Endothelial cell of umbilical vein (primary cell): ENCODE data around the gene SERPINB2. TPM values are rescaled to one million over a fixed set of nuclear protein-coding genes. Genes with fewer than 3 reads are reported as not detected.

Experiments
- BruUV-seq: library from RNA; stranded (reverse); fragments of 400-500 nt; replicated peaks from 2 replicates; lab custom pipeline; 2021; lab: Mats Ljungman, UMichigan
- CTCF ChIA-PET: fragments of 300-600, 350-600 bp; sonication (Branson Sonifier 250); formaldehyde crosslinking; loops from one replicate; lab custom pipeline; 2021; ENCODE audit warnings: antibody characterized with exemption, inconsistent platforms; lab: Charles Lee
- POLR2A ChIA-PET: fragments of 300-600, 350-600 bp; sonication (Branson Sonifier 250); formaldehyde crosslinking; loops from one replicate; lab custom pipeline; 2021; ENCODE audit warnings: antibody characterized with exemption, inconsistent platforms; lab: Charles Lee
- DNase-seq: peaks from one replicate; pipeline ENCODE4 v3.0.0-alpha.2; 2011; ENCODE audit warnings: low read depth, low spot score
- FAIRE-seq: peaks from 2 replicates; lab custom pipeline; 2011; peaks lifted over from hg19 to GRCh38; lab: Jason Lieb, UNC
- H2AFZ ChIP-seq: 2 replicates; pipeline ENCODE4 v1.6.0; 2012; ENCODE audit warnings: low read depth, low read length, control low read depth, inconsistent platforms
- H3K27ac ChIP-seq: 2 replicates; pipeline ENCODE4 v1.5.1; 2011; ENCODE audit warnings: low read depth, mild to moderate bottlenecking, control low read depth, low read length, moderate library complexity; ENCODE audit not compliant: insufficient read depth
- H3K27me3 ChIP-seq, 2 experiments: 2 replicates each; pipeline versions ENCODE4 v1.6.0 to v1.6.1; 2011; ENCODE audit warnings: low read length in 2 of 2, mixed read lengths in 1 of 2; ENCODE audit not compliant: control insufficient read depth in 2 of 2, insufficient read depth in 2 of 2
- H3K36me3 ChIP-seq, 2 experiments: 2 replicates in 1 of 2; 3 replicates in 1 of 2; pipeline ENCODE4 v1.5.1; 2011; ENCODE audit warnings: low read length in 2 of 2, mild to moderate bottlenecking in 1 of 2, moderate library complexity in 1 of 2; ENCODE audit not compliant: control insufficient read depth in 2 of 2, insufficient read depth in 2 of 2; ENCODE audit errors: extremely low read depth in 1 of 2
- H3K4me1 ChIP-seq: 3 replicates; pipeline ENCODE4 v1.5.1; 2011; ENCODE audit warnings: mild to moderate bottlenecking, low read length; ENCODE audit not compliant: control insufficient read depth, insufficient read depth; ENCODE audit errors: extremely low read depth
- H3K4me2 ChIP-seq: 2 replicates; pipeline ENCODE4 v1.6.1; 2011; ENCODE audit warnings: low read length, control low read depth, mixed read lengths; ENCODE audit not compliant: insufficient read depth
- H3K4me3 ChIP-seq, 3 experiments: fragments of 200-600 bp in 1 of 3; sonication (generic), shearing (Covaris generic) in 1 of 3; replicated peaks in 1 of 3; 2 replicates each; pipeline ENCODE4 v1.5.1; 2011 to 2016; ENCODE audit warnings: control low read depth in 3 of 3, low read length in 3 of 3, mild to moderate bottlenecking in 2 of 3, inconsistent platforms in 1 of 3, low read depth in 1 of 3, moderate library complexity in 1 of 3; ENCODE audit not compliant: insufficient read depth in 1 of 3
- H3K79me2 ChIP-seq: 2 replicates; pipeline ENCODE4 v1.6.0; 2012; ENCODE audit warnings: low read length, inconsistent platforms; ENCODE audit not compliant: control insufficient read depth, insufficient read depth
- H3K9ac ChIP-seq: replicated peaks from 2 replicates; pipeline ENCODE3; 2011; ENCODE audit warnings: low read length, control low read depth; ENCODE audit not compliant: insufficient read depth; ENCODE audit errors: extremely low read depth
- H3K9me1 ChIP-seq: replicated peaks from 3 replicates; pipeline ENCODE4 v1.6.0; 2011; ENCODE audit warnings: mild to moderate bottlenecking, low read length; ENCODE audit not compliant: control insufficient read depth, insufficient read depth; ENCODE audit errors: extremely low read depth
- H3K9me3 ChIP-seq: replicated peaks from 2 replicates; pipeline ENCODE4 v1.5.1; 2012; ENCODE audit warnings: low read length, inconsistent platforms; ENCODE audit not compliant: control insufficient read depth, insufficient read depth
- H4K20me1 ChIP-seq: replicated peaks from 2 replicates; pipeline ENCODE3; 2011; ENCODE audit warnings: mild to moderate bottlenecking, low read length; ENCODE audit not compliant: control insufficient read depth, insufficient read depth; ENCODE audit errors: extremely low read depth
- CTCF ChIP-seq, 2 donors: IDR thresholded peaks; 1 replicate in 1 of 2; 2 replicates in 1 of 2; pipeline ENCODE4 v1.5.1; 2011; ENCODE audit warnings: low read length in 2 of 2, mild to moderate bottlenecking in 2 of 2, moderate library complexity in 2 of 2, control low read depth in 1 of 2, inconsistent platforms in 1 of 2, low read depth in 1 of 2; ENCODE audit not compliant: insufficient read depth in 1 of 2; ENCODE audit errors: extremely low read depth in 1 of 2
- EZH2 ChIP-seq: IDR thresholded peaks from 2 replicates; pipeline ENCODE4 v1.6.1; 2012; ENCODE audit warnings: borderline replicate concordance, low read depth, mild to moderate bottlenecking, moderate library complexity, low read length, inconsistent platforms; ENCODE audit not compliant: severe bottlenecking
- GATA2 ChIP-seq: IDR thresholded peaks from 2 replicates; pipeline ENCODE4 v1.7.0; 2011; ENCODE audit warnings: low read depth, mild to moderate bottlenecking, moderate library complexity, mixed read lengths, low read length; ENCODE audit not compliant: insufficient read length, insufficient read depth
- MYC ChIP-seq: IDR thresholded peaks from one replicate; pipeline ENCODE4 v1.6.1; 2011; ENCODE audit warnings: mild to moderate bottlenecking, low read depth, low read length
- POLR2A ChIP-seq: IDR thresholded peaks from 2 replicates; pipeline ENCODE4 v1.6.1; 2012; ENCODE audit warnings: low read depth, mild to moderate bottlenecking, control low read depth, low read length
- POLR2AphosphoS5 ChIP-seq: IDR thresholded peaks from 2 replicates; pipeline ENCODE4 v1.6.1; 2012; ENCODE audit warnings: low read depth, mild to moderate bottlenecking, control low read depth, low read length, moderate library complexity; ENCODE audit not compliant: insufficient read depth
- dilution Hi-C: fragments of 300-500 bp; cut with MboI; formaldehyde crosslinking; loops from one replicate; pipeline ENCODE4 v1.15.0; 2019; ENCODE audit warnings: low sequenced_read_pairs; ENCODE audit not compliant: extremely low pct_ligation_motif_present
- intact Hi-C: fragments of 100-400 bp; cut with micrococcal nuclease; formaldehyde crosslinking; loops from one replicate; pipeline ENCODE4 v1.10.0; 2022
- polyA plus RNA-seq, 4 experiments: library from polyadenylated mRNA; depleted of rRNA in 3 of 4; stranded (reverse) in 3 of 4; unstranded in 1 of 4; fragments of >200 nt; gene quantifications; 2 replicates each; pipeline versions ENCODE4 v1.2.1 to v1.2.3, GENCODE V29; 2011 to 2012; ENCODE audit warnings: missing spikeins in 1 of 4
- total RNA-seq: library from RNA; stranded (reverse); gene quantifications from 2 replicates; pipeline ENCODE4 v1.2.3, GENCODE V29; 2021

SERPINB2 gene
- total and polyA plus RNA-seq, 2 donors (not counting 3 experiments of a cell fraction or from before 2014, with no cell fraction given): 0.24 to 2.5 TPM

GRCh38 chr18:63905361-63905760 is 17.9 kb downstream of the SERPINB2 start:
- intact Hi-C loops (no loop called here), dilution Hi-C loops (no loop called here)
- Histone ChIP-seq H3K79me2 (no peaks in the 10 kb centered on the region), H3K4me3 (no peak overlapping the region), H3K9me1 (no peaks in the 10 kb centered on the region), H4K20me1 (no peaks in the 10 kb centered on the region), H3K27me3 (peaks cover 0 to 5% of the 10 kb centered on the region in 2 experiments), H3K9me3 (no peaks in the 10 kb centered on the region), H3K36me3 (no peaks in the 10 kb centered on the region), H3K4me1 (no peaks in the 10 kb centered on the region), H3K9ac (no peak overlapping the region), H3K4me2 (no peak overlapping the region), H2AFZ (no peak overlapping the region), H3K27ac (no peak overlapping the region)
- POLR2A ChIA-PET: no interaction called here
- no peak for DNase-seq
- CTCF ChIA-PET: no interaction called here
- TF ChIP-seq EZH2 (no peak), CTCF (IDR thresholded peaks at IDR 0.05; ENCODE audit: extremely low read depth in 1 of 2, insufficient read depth in 1 of 2, low read depth in 1 of 2, low read length in 2 of 2) (no peak), POLR2A (no peak)
- FAIRE-seq: no peak
- BruUV-seq: no TSS peak

GRCh38 chr18:63906056-63906455 is 18.6 kb downstream of the SERPINB2 start:
- Histone ChIP-seq H3K27me3 (peaks cover 0 to 5% of the 10 kb centered on the region in 2 experiments), H3K4me2 (no peak overlapping the region), H3K36me3 (no peaks in the 10 kb centered on the region), H3K9me3 (no peaks in the 10 kb centered on the region), H3K9ac (no peak overlapping the region), H3K4me1 (no peaks in the 10 kb centered on the region), H3K4me3 (no peak overlapping the region), H4K20me1 (no peaks in the 10 kb centered on the region), H3K79me2 (no peaks in the 10 kb centered on the region), H3K27ac (no peak overlapping the region), H3K9me1 (no peaks in the 10 kb centered on the region), H2AFZ (no peak overlapping the region)
- ChIA-PET POLR2A (no interaction called here), CTCF (no interaction called here)
- DNase-seq (no peak), FAIRE-seq (no peak)
- TF ChIP-seq EZH2 (no peak), GATA2 (no peak), POLR2AphosphoS5 (no peak), CTCF (IDR thresholded peaks at IDR 0.05; ENCODE audit: extremely low read depth in 1 of 2, insufficient read depth in 1 of 2, low read depth in 1 of 2, low read length in 2 of 2) (no peak), MYC (no peak), POLR2A (no peak)
- BruUV-seq: no TSS peak
- dilution Hi-C loops: no loop called here
- intact Hi-C loops: no loop called here
